GM19239 (cell line): Measurements from ENCODE around the gene NTM.

Experiments used
- DNase-seq: peaks from one replicate; pipeline ENCODE4 v3.0.0; 2011; ENCODE audit warnings: low spot score; ENCODE audit not compliant: insufficient read length
- FAIRE-seq: peaks from 2 replicates; lab custom pipeline; 2011; peaks lifted over from hg19 to GRCh38; lab: Jason Lieb, UNC

The NTM gene

GRCh38 chr11:131827430-131827829, 457.0 kb downstream of the NTM start:
- no peak for DNase-seq
- FAIRE-seq, result no peak

GRCh38 chr11:131829725-131830124, 459.3 kb downstream of the NTM start:
- FAIRE-seq, result no peak
- DNase-seq, result no peak

GRCh38 chr11:131832079-131832478, 461.7 kb downstream of the NTM start:
- FAIRE-seq (no peak), DNase-seq (no peak)

- DNase-seq, result no peak
- no peak for FAIRE-seq
Measured at GRCh38 chr11:131833366-131833765, 463.0 kb downstream of the NTM start.

- no peak for FAIRE-seq
Measured at GRCh38 chr11:131837562-131837961, 467.1 kb downstream of the NTM start.

GRCh38 chr11:131838016-131838415, 467.6 kb downstream of the NTM start:
- DNase-seq (no peak), FAIRE-seq (no peak)

More at GRCh38 chr11:131837562-131837961, 467.1 kb downstream of the NTM start:
- DNase-seq, result no peak

GRCh38 chr11:131839326-131839725, 468.9 kb downstream of the NTM start:
- FAIRE-seq (no peak), DNase-seq (no peak)

- FAIRE-seq (no peak), DNase-seq (no peak)
Measured at GRCh38 chr11:131840545-131840944, 470.1 kb downstream of the NTM start.

- DNase-seq (no peak), FAIRE-seq (no peak)
Measured at GRCh38 chr11:131841028-131841427, 470.6 kb downstream of the NTM start.

GRCh38 chr11:131841925-131842635, 471.7 kb downstream of the NTM start:
- FAIRE-seq (no peak), DNase-seq (no peak)

- FAIRE-seq, result no peak
- no peak for DNase-seq
Measured at GRCh38 chr11:131845255-131845654, 474.8 kb downstream of the NTM start.

- FAIRE-seq (no peak), DNase-seq (no peak)
Measured at GRCh38 chr11:131849485-131849884, 479.1 kb downstream of the NTM start.

- FAIRE-seq, result no peak
- DNase-seq, result no peak
Measured at GRCh38 chr11:131850507-131850906, 480.1 kb downstream of the NTM start.

- no peak for DNase-seq
- FAIRE-seq, result no peak
Measured at GRCh38 chr11:131851964-131852755, 481.7 kb downstream of the NTM start.

GRCh38 chr11:131852757-131853156, 482.3 kb downstream of the NTM start:
- DNase-seq (no peak), FAIRE-seq (no peak)

- DNase-seq (no peak), FAIRE-seq (no peak)
Measured at GRCh38 chr11:131854391-131854790, 484.0 kb downstream of the NTM start.

- DNase-seq, result no peak
- FAIRE-seq, result no peak
Measured at GRCh38 chr11:131855320-131855719, 484.9 kb downstream of the NTM start.

- DNase-seq (no peak), FAIRE-seq (no peak)
Measured at GRCh38 chr11:131857246-131857645, 486.8 kb downstream of the NTM start.

GRCh38 chr11:131858505-131858904, 488.1 kb downstream of the NTM start:
- DNase-seq (no peak), FAIRE-seq (no peak)

GRCh38 chr11:131859538-131860210, 489.3 kb downstream of the NTM start:
- no peak for FAIRE-seq
- DNase-seq, result no peak

- DNase-seq (no peak), FAIRE-seq (no peak)
Measured at GRCh38 chr11:131864228-131864627, 493.8 kb downstream of the NTM start.
